SU-DHL-6 (cell line): ENCODE results near the gene KIAA2012.
"Not testable (repeated sequence)": the region's sequence is repeated elsewhere in the genome, so short reads cannot be mapped to it uniquely, and the experiment has no call there.

Source experiments
- H2AFZ ChIP-seq: fragments of 200-600 bp; sonication (generic); 2 replicates; pipeline ENCODE4 v1.6.1; 2014; ENCODE audit warnings: low read depth, mild to moderate bottlenecking, moderate library complexity, mixed read lengths, antibody characterized with exemption, low read length; ENCODE audit not compliant: severe bottlenecking
- H3F3A ChIP-seq: fragments of 200-600 bp; shearing (Covaris generic); 2 replicates; pipeline ENCODE4 v1.6.0; 2016; ENCODE audit warnings: antibody characterized with exemption, mild to moderate bottlenecking; ENCODE audit not compliant: insufficient read depth
- H3K27ac ChIP-seq: fragments of 200-600 bp; sonication (generic); 2 replicates; pipeline ENCODE4 v1.5.1; 2016; ENCODE audit warnings: low read depth, mild to moderate bottlenecking, low read length, moderate library complexity, mixed read lengths
- H3K27me3 ChIP-seq: fragments of 200-600 bp; sonication (generic), shearing (Covaris generic); 2 replicates; pipeline ENCODE4 v1.6.0; 2014; ENCODE audit warnings: mild to moderate bottlenecking, low read length
- H3K36me3 ChIP-seq: fragments of 200-600 bp; sonication (generic); 2 replicates; pipeline ENCODE4 v1.6.1; 2014; ENCODE audit warnings: mild to moderate bottlenecking, low read length, mixed read lengths
- H3K4me2 ChIP-seq: fragments of 300-600, 200-600 bp; shearing (Covaris generic), sonication (generic); 2 replicates; pipeline ENCODE4 v1.6.0; 2014; ENCODE audit warnings: low read length, low read depth, mild to moderate bottlenecking; ENCODE audit not compliant: poor library complexity, severe bottlenecking
- H3K4me3 ChIP-seq: fragments of 200-600 bp; sonication (generic); 2 replicates; pipeline ENCODE4 v1.5.1; 2014; ENCODE audit warnings: antibody characterized with exemption, low read length, mild to moderate bottlenecking, mixed read lengths; ENCODE audit not compliant: insufficient read depth, poor library complexity, severe bottlenecking
- H3K79me2 ChIP-seq: fragments of 200-600 bp; sonication (generic); 2 replicates; pipeline ENCODE4 v1.6.1; 2014; ENCODE audit warnings: mild to moderate bottlenecking, low read length, moderate library complexity; ENCODE audit not compliant: insufficient read depth
- H3K9ac ChIP-seq: fragments of 200-600 bp; sonication (generic); 2 replicates; pipeline ENCODE4 v1.7.0; 2014; ENCODE audit warnings: mild to moderate bottlenecking, low read length
- H3K9me2 ChIP-seq: fragments of 200-600 bp; sonication (generic); replicated peaks from 2 replicates; pipeline ENCODE4 v1.6.1; 2014; ENCODE audit warnings: low read length; ENCODE audit not compliant: insufficient read depth
- H3K9me3 ChIP-seq: fragments of 200-600 bp; sonication (generic); 2 replicates; pipeline ENCODE4 v1.6.1; 2014; ENCODE audit warnings: low read length, mixed read lengths; ENCODE audit not compliant: insufficient read depth
- H4K20me1 ChIP-seq: fragments of 200-600 bp; sonication (generic); 2 replicates; pipeline ENCODE4 v1.6.1; 2014; ENCODE audit warnings: low read depth, mild to moderate bottlenecking, antibody characterized with exemption, low read length, moderate library complexity, mixed read lengths
- CTCF ChIP-seq: fragments of 200-600 bp; sonication (generic); IDR thresholded peaks from one replicate; pipeline ENCODE4 v1.5.1; 2017; ENCODE audit warnings: antibody characterized with exemption, mild to moderate bottlenecking, low read length, moderate library complexity; ENCODE audit not compliant: insufficient read depth, poor library complexity, severe bottlenecking
- EZH2phosphoT487 ChIP-seq: fragments of 200-600 bp; sonication (generic), shearing (Covaris generic); conservative IDR thresholded peaks from 2 replicates; pipeline ENCODE4 v1.6.1; 2018; ENCODE audit warnings: mild to moderate bottlenecking, antibody characterized with exemption, low read length, moderate library complexity, mixed read lengths

KIAA2012 gene

GRCh38 chr2:202135091-202135874 lies 62.2 kb downstream of the KIAA2012 start:
- H3K79me2 ChIP-seq = no peaks in the 10 kb centered on the region
- TF ChIP-seq EZH2phosphoT487 (no peak), CTCF (no peak)
- no peak overlapping the region for H3K9ac ChIP-seq
- no peaks in the 10 kb centered on the region for H3K27me3 ChIP-seq
- H3K36me3 ChIP-seq = no peaks in the 10 kb centered on the region
- no peak overlapping the region for H3K27ac ChIP-seq
- no peak overlapping the region for H3K4me2 ChIP-seq
- no peaks in the 10 kb centered on the region for H4K20me1 ChIP-seq
- H3K4me3 ChIP-seq = no peak overlapping the region
- H3K9me2 ChIP-seq = no peaks in the 10 kb centered on the region
- H3F3A ChIP-seq = no peaks in the 10 kb centered on the region
- no peaks in the 10 kb centered on the region for H3K9me3 ChIP-seq
- no peak overlapping the region for H2AFZ ChIP-seq

GRCh38 chr2:202136039-202136438 lies 63.0 kb downstream of the KIAA2012 start:
- H3K4me2 ChIP-seq, H3K9me3 ChIP-seq, H3K27me3 ChIP-seq, H3K4me3 ChIP-seq, H4K20me1 ChIP-seq, H2AFZ ChIP-seq, H3F3A ChIP-seq, H3K9me2 ChIP-seq, H3K9ac ChIP-seq, H3K27ac ChIP-seq, H3K79me2 ChIP-seq, H3K36me3 ChIP-seq: not testable (repeated sequence)

GRCh38 chr2:202136526-202136925 lies 63.5 kb downstream of the KIAA2012 start:
- Histone ChIP-seq H2AFZ (no peak overlapping the region), H3K27ac (no peak overlapping the region), H3F3A (no peaks in the 10 kb centered on the region), H3K9me2 (no peaks in the 10 kb centered on the region), H3K79me2 (no peaks in the 10 kb centered on the region), H3K9me3 (no peaks in the 10 kb centered on the region), H4K20me1 (no peaks in the 10 kb centered on the region), H3K27me3 (no peaks in the 10 kb centered on the region), H3K36me3 (no peaks in the 10 kb centered on the region), H3K9ac (no peak overlapping the region), H3K4me2 (no peak overlapping the region), H3K4me3 (no peak overlapping the region)
- no peak for TF ChIP-seq CTCF
- TF ChIP-seq EZH2phosphoT487 = no peak

GRCh38 chr2:202140522-202141252 lies 67.6 kb downstream of the KIAA2012 start:
- H3K36me3 ChIP-seq = no peaks in the 10 kb centered on the region

More at GRCh38 chr2:202140522-202141252, 67.6 kb downstream of the KIAA2012 start:
- Histone ChIP-seq H3F3A (no peaks in the 10 kb centered on the region), H3K4me2 (no peak overlapping the region), H3K27ac (no peak overlapping the region), H3K27me3 (no peaks in the 10 kb centered on the region), H2AFZ (no peak overlapping the region), H4K20me1 (no peaks in the 10 kb centered on the region), H3K4me3 (no peak overlapping the region), H3K79me2 (no peaks in the 10 kb centered on the region), H3K9ac (no peak overlapping the region), H3K9me3 (no peaks in the 10 kb centered on the region), H3K9me2 (no peaks in the 10 kb centered on the region)
- TF ChIP-seq CTCF (no peak), EZH2phosphoT487 (no peak)
